ENCODE results near the gene ZNF396.

ZNF396 gene

GRCh38 chr18:35376742-35377695 is at the start of gene ZNF396:
ZNF396 (minus strand) TSS chr18:35377337; CDS start chr18:35374292, 3,045 bp downstream.
- peak; percentile 58 for DNase-seq

GRCh38 chr18:35426786-35427185 is 49.6 kb upstream of the ZNF396 start:
- DNase-seq, result no peak

GRCh38 chr18:35424356-35424755 is 47.2 kb upstream of the ZNF396 start:
- no peak for DNase-seq

- no peak for DNase-seq
Observed at GRCh38 chr18:35422237-35422636, 45.1 kb upstream of the ZNF396 start.

- DNase-seq, result no peak
Observed at GRCh38 chr18:35418610-35419009, 41.5 kb upstream of the ZNF396 start.

GRCh38 chr18:35417223-35417622 is 40.1 kb upstream of the ZNF396 start:
- no peak for DNase-seq

- no peak for DNase-seq
Observed at GRCh38 chr18:35415511-35416073, 38.5 kb upstream of the ZNF396 start.

GRCh38 chr18:35413163-35413511 is 36.0 kb upstream of the ZNF396 start:
- no peak for DNase-seq

GRCh38 chr18:35411625-35412351 is 34.7 kb upstream of the ZNF396 start:
- DNase-seq, result no peak

GRCh38 chr18:35410561-35410960 is 33.4 kb upstream of the ZNF396 start:
- DNase-seq, result no peak

GRCh38 chr18:35409911-35410310 is 32.8 kb upstream of the ZNF396 start:
- DNase-seq, result no peak

- DNase-seq, result no peak
Observed at GRCh38 chr18:35408843-35409261, 31.7 kb upstream of the ZNF396 start.

- peak; percentile 75 for DNase-seq
Observed at GRCh38 chr18:35407871-35408481, 30.8 kb upstream of the ZNF396 start.

GRCh38 chr18:35406666-35407065 is 29.5 kb upstream of the ZNF396 start:
- no peak for DNase-seq

- DNase-seq, result no peak
Observed at GRCh38 chr18:35397976-35398375, 20.8 kb upstream of the ZNF396 start.

- DNase-seq, result no peak
Observed at GRCh38 chr18:35393716-35394115, 16.6 kb upstream of the ZNF396 start.

GRCh38 chr18:35392375-35392774 is 15.2 kb upstream of the ZNF396 start:
- no peak for DNase-seq

- DNase-seq, result no peak
Observed at GRCh38 chr18:35390951-35391700, 14.0 kb upstream of the ZNF396 start.

- peak; percentile 22 for DNase-seq
Observed at GRCh38 chr18:35389095-35389618, 12.0 kb upstream of the ZNF396 start.

- peak; percentile 13 for DNase-seq
Observed at GRCh38 chr18:35387152-35387571, 10.0 kb upstream of the ZNF396 start.

- DNase-seq, result peak; percentile 81
Observed at GRCh38 chr18:35386600-35387100, 9.5 kb upstream of the ZNF396 start.

- no peak for DNase-seq
Observed at GRCh38 chr18:35383136-35383535, 6.0 kb upstream of the ZNF396 start.

All from NCI-H748 treated with DMSO at 0.1 percent for 48 hours (cell line).